GF-D8 (cell line): Measurements from ENCODE around the gene TP53TG3B.
"Not testable (repeated sequence)": the region's sequence is repeated elsewhere in the genome, so short reads cannot be mapped to it uniquely, and the experiment has no call there.

Experiments used
- DNase-seq: peaks from one replicate; lab custom pipeline; 2025; lab: John Stamatoyannopoulos, UW

TP53TG3B gene

GRCh38 chr16:33360541-33360940 is at the start of gene TP53TG3B:
Gene TP53TG3B (plus strand): TSS chr16:33360841. CDS start chr16:33360909, 68 bp downstream.
- not testable (repeated sequence) for DNase-seq

- DNase-seq = not testable (repeated sequence)
Observed at GRCh38 chr16:33336226-33337012, 24.2 kb upstream of the TP53TG3B start.

DNA sequence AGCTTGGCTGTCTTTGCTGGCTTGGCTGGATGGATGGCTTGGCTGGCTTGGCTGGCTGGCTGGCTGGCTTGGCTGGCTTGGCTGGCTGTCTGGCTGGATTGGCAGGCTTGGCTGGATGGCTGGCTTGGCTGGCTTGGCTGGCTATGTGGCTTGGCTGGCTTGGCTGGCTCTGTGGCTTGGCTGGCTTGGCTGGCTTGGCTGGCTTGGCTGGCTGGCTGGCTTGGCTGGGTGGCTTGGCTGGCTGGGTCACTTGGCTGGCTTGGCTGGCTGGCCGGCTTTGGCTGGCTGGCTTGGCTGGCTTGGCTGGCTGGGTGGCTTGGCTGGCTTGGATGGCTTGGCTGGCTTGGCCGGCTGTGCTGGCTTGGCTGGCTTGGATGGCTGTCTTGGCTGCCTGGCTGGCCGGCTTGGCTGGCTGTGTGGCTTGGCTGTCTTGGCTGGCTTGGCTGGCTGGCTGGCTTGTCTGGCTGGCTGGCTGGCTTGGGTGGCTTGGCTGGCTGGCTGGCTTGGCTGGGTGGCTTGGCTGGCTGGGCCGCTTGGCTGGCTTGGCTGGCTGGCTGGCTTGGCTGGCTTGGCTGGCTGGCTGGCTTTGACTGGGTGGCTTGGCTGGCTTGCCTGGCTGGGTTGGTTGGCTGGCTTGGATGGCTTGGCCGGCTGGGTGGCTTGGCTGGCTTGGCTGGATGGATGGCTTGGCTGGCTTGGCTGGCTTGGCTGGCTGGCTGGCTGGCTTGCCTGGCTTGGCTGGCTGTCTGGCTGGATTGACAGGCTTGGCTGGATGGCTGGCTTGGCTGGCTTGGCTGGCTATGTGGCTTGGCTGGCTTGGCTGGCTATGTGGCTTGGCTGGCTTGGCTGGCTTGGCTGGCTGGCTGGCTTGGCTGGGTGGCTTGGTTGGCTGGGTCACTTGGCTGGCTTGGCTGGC is 22.8 kb upstream of the TP53TG3B start:
- DNase-seq = not testable (repeated sequence)

DNA sequence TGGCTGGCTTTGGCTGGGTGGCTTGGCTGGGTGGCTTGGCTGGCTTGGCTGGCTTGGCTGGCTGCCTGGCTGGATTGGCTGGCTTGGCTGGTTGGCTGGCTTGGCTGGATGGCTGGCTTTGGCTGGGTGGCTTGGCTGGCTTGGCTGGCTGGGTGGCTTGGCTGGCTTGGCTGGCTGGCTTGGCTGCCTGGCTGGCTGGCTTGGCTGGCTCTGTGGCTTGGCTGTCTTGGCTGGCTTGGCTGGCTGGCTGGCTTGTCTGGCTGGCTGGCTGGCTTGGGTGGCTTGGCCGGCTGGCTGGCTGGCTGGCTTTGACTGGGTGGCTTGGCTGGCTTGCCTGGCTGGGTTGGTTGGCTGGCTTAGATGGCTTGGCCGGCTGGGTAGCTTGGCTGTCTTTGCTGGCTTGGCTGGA is 22.1 kb upstream of the TP53TG3B start:
- DNase-seq = not testable (repeated sequence)

GRCh38 chr16:33339093-33340061 is 21.3 kb upstream of the TP53TG3B start:
- DNase-seq = not testable (repeated sequence)
